Osteocyte (in vitro differentiated cells): Measurements from ENCODE around the gene DUSP18. TPM values are rescaled to one million over a fixed set of nuclear protein-coding genes. Genes with fewer than 3 reads are reported as not detected.

Experiments
- DNase-seq: peaks from one replicate; pipeline ENCODE4 v3.0.0; 2021; ENCODE audit warnings: mixed read lengths; ENCODE audit not compliant: unreplicated experiment; ENCODE audit errors: extremely low spot score
- H3K27ac Mint-ChIP-seq: one replicate; pipeline ENCODE4 v1.8.0; 2021; ENCODE audit warnings: mild to moderate bottlenecking, mixed read lengths; ENCODE audit not compliant: unreplicated experiment
- H3K27me3 Mint-ChIP-seq: one replicate; pipeline ENCODE4 v1.8.0; 2021; ENCODE audit warnings: mixed read lengths; ENCODE audit not compliant: unreplicated experiment
- H3K36me3 Mint-ChIP-seq: one replicate; pipeline ENCODE4 v1.8.0; 2021; ENCODE audit warnings: mixed read lengths; ENCODE audit not compliant: unreplicated experiment
- H3K4me1 Mint-ChIP-seq: one replicate; pipeline ENCODE4 v1.8.0; 2021; ENCODE audit warnings: mixed read lengths; ENCODE audit not compliant: unreplicated experiment
- H3K4me3 Mint-ChIP-seq: one replicate; pipeline ENCODE4 v1.8.0; 2021; ENCODE audit warnings: mild to moderate bottlenecking, moderate library complexity, mixed read lengths; ENCODE audit not compliant: unreplicated experiment
- H3K9me3 Mint-ChIP-seq: one replicate; pipeline ENCODE4 v1.8.0; 2021; ENCODE audit warnings: mixed read lengths; ENCODE audit not compliant: unreplicated experiment
- total RNA-seq: library from RNA; stranded (reverse); gene quantifications from 2 replicates; pipeline ENCODE4 v1.2.1, GENCODE V29; 2021
- TF ChIP-seq, protein P1 (sequence below): fragments of 200-600 bp; sonication (generic); IDR thresholded peaks from 2 replicates; pipeline ENCODE4 v1.5.0; 2021; ENCODE audit warnings: antibody characterized with exemption, mild to moderate bottlenecking, moderate library complexity

DUSP18 gene
- total RNA-seq, 1 donor from 2014 or later = 10.7 TPM

DNA sequence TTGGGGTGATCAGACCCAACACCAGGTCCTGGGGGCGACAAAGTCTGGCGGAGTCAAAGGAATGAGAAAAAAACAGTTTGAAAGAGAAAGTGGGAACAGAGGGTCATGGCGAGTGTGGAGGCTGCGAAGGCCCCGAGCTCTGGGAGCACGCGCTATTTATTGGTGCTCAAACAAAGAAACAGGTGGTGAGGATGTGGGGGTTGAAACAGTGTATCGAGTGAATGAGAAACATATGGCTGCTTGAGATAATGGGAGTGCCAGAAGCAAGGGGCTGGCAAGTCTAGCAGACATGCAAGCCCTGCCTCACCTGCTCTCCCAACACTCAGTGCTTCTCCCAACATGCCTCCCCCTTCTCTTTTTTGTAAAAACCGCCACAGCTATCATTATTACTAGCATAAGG is 7.8 kb upstream of the DUSP18 start:
- Mint-ChIP-seq H3K9me3 (no peaks in the 10 kb centered on the region), H3K27ac (no peak overlapping the region), H3K36me3 (no peaks in the 10 kb centered on the region), H3K27me3 (peaks cover 24% of the 10 kb centered on the region), H3K4me3 (no peak overlapping the region), H3K4me1 (peaks cover 2% of the 10 kb centered on the region)
- TF ChIP-seq, protein P1, sequence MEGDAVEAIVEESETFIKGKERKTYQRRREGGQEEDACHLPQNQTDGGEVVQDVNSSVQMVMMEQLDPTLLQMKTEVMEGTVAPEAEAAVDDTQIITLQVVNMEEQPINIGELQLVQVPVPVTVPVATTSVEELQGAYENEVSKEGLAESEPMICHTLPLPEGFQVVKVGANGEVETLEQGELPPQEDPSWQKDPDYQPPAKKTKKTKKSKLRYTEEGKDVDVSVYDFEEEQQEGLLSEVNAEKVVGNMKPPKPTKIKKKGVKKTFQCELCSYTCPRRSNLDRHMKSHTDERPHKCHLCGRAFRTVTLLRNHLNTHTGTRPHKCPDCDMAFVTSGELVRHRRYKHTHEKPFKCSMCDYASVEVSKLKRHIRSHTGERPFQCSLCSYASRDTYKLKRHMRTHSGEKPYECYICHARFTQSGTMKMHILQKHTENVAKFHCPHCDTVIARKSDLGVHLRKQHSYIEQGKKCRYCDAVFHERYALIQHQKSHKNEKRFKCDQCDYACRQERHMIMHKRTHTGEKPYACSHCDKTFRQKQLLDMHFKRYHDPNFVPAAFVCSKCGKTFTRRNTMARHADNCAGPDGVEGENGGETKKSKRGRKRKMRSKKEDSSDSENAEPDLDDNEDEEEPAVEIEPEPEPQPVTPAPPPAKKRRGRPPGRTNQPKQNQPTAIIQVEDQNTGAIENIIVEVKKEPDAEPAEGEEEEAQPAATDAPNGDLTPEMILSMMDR = no peak
- DNase-seq = no peak

DNA sequence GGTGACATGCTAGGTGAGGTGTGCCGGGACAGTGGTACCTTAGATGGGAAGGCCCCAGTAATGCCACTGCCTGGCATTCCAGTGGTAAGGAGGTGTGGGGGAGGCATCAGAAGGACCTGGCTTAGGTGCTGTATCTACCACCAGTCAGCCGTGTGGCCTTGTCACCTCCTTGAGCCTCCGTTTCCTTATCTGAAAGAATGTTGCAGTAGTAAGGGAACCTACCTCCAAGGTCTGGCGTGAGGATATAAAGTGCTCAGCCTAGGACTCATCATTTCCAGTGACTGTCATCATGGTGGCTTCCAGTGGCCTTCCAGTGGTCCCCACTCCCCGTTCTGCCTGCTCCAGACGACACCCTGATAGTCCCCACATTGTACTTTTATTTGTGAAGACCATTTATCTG is 6.8 kb upstream of the DUSP18 start:
- Mint-ChIP-seq H3K27me3 (peaks cover 24% of the 10 kb centered on the region), H3K9me3 (no peaks in the 10 kb centered on the region), H3K36me3 (no peaks in the 10 kb centered on the region), H3K27ac (no peak overlapping the region), H3K4me3 (no peak overlapping the region), H3K4me1 (peaks cover 1% of the 10 kb centered on the region)
- TF ChIP-seq, protein P1 = no peak
- no peak for DNase-seq

DNA sequence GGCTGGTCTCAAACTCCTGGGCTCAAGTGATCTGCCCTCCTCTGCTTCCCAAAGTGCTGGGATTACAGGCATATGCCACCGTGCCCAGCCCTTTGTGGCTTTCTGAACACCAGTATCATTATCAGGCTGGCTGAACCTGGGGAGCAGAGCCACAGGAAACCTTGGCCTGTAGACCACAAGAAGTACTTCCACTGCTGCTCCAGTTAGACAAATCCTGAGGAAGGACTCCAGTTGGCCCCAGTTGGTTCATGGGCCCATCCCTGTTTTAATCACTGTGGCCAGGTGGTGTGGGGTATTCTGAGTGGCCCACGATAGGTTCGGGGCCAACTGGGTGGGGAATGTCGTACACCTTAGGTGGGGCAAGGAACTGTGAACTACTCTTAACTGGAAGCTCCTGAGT is 5.5 kb upstream of the DUSP18 start:
- peaks cover 6% of the 10 kb centered on the region for H3K4me1 Mint-ChIP-seq
- no peaks in the 10 kb centered on the region for H3K9me3 Mint-ChIP-seq
- TF ChIP-seq, protein P1 = no peak
- H3K36me3 Mint-ChIP-seq = no peaks in the 10 kb centered on the region
- peaks cover 18% of the 10 kb centered on the region for H3K27me3 Mint-ChIP-seq
- DNase-seq = no peak
- no peak overlapping the region for H3K4me3 Mint-ChIP-seq
- no peak overlapping the region for H3K27ac Mint-ChIP-seq

DNA sequence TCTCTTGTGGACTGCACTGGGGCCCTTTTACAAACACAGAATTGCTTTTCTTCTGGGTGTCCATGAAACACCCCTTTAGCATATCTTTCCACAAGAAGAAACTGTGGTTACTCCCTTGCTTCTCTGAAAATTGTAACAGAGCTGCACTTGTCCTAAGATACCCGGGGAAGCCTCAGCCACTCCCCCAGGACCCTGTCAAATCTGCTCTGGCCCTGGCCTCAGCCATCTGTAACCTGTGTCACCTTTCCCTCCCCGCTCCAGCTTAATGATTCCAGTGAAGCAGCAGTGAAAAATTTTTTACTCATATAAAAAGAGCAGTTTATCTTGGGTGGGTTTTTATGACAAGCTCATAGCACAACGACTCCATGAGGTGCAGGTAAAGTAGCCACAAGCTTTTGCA is 3.4 kb upstream of the DUSP18 start:
- no peaks in the 10 kb centered on the region for H3K9me3 Mint-ChIP-seq
- no peak for DNase-seq
- TF ChIP-seq, protein P1 = no peak
- peaks cover 14% of the 10 kb centered on the region for H3K4me1 Mint-ChIP-seq
- H3K36me3 Mint-ChIP-seq = no peaks in the 10 kb centered on the region
- no peak overlapping the region for H3K4me3 Mint-ChIP-seq
- H3K27me3 Mint-ChIP-seq = peaks cover 7% of the 10 kb centered on the region
- H3K27ac Mint-ChIP-seq = no peak overlapping the region

DNA sequence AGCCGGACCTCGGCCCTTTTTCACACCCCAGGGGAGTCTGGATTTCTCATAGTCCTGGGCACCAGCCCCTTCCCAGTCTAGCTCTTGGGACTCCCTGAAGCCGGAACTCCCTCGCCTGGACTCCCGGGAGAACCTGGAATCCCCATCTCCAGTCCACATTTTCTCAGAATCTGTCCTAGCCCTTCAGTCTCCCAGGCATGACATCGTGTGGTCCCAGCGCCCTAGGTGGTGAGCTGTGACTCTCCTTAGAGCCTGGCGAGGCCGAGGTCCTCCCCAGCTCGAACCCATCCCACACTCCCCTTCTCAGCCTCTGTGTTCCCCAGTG is 673 bp upstream of the DUSP18 start:
- Mint-ChIP-seq H3K27ac (peak overlapping the region; percentile 89), H3K4me3 (peak overlapping the region; percentile 98), H3K4me1 (peaks cover 14% of the 10 kb centered on the region), H3K36me3 (peaks cover 9% of the 10 kb centered on the region), H3K9me3 (no peaks in the 10 kb centered on the region), H3K27me3 (no peaks in the 10 kb centered on the region)
- TF ChIP-seq, protein P1 = no peak
- DNase-seq = no peak
